ENCODE data around the gene IFT22. TPM values are rescaled to one million over a fixed set of nuclear protein-coding genes. Genes with fewer than 3 reads are reported as not detected.

The IFT22 gene
- total and polyA plus RNA-seq, 2 experiments from 2014 or later = 13.8 to 38.8 TPM

- peaks cover 7% of the 10 kb centered on the region; the same call in 2 of the 3 replicates for H3K9me3 Mint-ChIP-seq
- DNase-seq (ENCODE audit: low spot score) (no peak), ATAC-seq (no peak)
- no peak for TF ChIP-seq NANOG (IDR thresholded peaks at IDR 0.05; ENCODE audit: borderline replicate concordance)
- no peak for TF ChIP-seq STAT1 (IDR thresholded peaks at IDR 0.05; ENCODE audit: unreplicated experiment)
- no peak for TF ChIP-seq JUNB (IDR thresholded peaks at IDR 0.05; ENCODE audit: unreplicated experiment)
- TF ChIP-seq EZH2 (IDR thresholded peaks at IDR 0.05; ENCODE audit: low read depth, unreplicated experiment) = no peak
- TF ChIP-seq ZNF462 (CRISPR knock-in tag; IDR thresholded peaks at IDR 0.05) = no peak
- TF ChIP-seq, protein P1, sequence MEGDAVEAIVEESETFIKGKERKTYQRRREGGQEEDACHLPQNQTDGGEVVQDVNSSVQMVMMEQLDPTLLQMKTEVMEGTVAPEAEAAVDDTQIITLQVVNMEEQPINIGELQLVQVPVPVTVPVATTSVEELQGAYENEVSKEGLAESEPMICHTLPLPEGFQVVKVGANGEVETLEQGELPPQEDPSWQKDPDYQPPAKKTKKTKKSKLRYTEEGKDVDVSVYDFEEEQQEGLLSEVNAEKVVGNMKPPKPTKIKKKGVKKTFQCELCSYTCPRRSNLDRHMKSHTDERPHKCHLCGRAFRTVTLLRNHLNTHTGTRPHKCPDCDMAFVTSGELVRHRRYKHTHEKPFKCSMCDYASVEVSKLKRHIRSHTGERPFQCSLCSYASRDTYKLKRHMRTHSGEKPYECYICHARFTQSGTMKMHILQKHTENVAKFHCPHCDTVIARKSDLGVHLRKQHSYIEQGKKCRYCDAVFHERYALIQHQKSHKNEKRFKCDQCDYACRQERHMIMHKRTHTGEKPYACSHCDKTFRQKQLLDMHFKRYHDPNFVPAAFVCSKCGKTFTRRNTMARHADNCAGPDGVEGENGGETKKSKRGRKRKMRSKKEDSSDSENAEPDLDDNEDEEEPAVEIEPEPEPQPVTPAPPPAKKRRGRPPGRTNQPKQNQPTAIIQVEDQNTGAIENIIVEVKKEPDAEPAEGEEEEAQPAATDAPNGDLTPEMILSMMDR (conservative IDR thresholded peaks at IDR 0.05; ENCODE audit: low read depth in 2 of 2) = no peak
- no peak for TF ChIP-seq EZH2phosphoT487 (IDR thresholded peaks at IDR 0.05; ENCODE audit: unreplicated experiment)
- TF ChIP-seq REST (IDR thresholded peaks at IDR 0.05; ENCODE audit: unreplicated experiment) = no peak
- H2AFZ ChIP-seq = no peak overlapping the region
- H3K4me3 ChIP-seq = no peak overlapping the region
- peaks cover 14% of the 10 kb centered on the region for H3K4me1 Mint-ChIP-seq
- H3K36me3 Mint-ChIP-seq (ENCODE audit: low read depth) = no peaks in the 10 kb centered on the region; the same call in 1 of the 3 replicates
- no peaks in the 10 kb centered on the region for H3K79me2 ChIP-seq (replicated peaks; ENCODE audit: insufficient read depth)
- H3K9me2 ChIP-seq (ENCODE audit: insufficient read depth) = no peaks in the 10 kb centered on the region; the same call in 1 of the 2 replicates
- no peaks in the 10 kb centered on the region for H3K27me3 ChIP-seq (ENCODE audit: insufficient read depth)
- H4K20me1 ChIP-seq (replicated peaks; ENCODE audit: insufficient read depth) = no peaks in the 10 kb centered on the region
- H3K36me3 ChIP-seq (ENCODE audit: insufficient read depth) = no peaks in the 10 kb centered on the region
- 0 out of 2 replicates have a peak, but pooled peaks cover 2% of the 10 kb centered on the region for H3F3A ChIP-seq (replicated peaks; ENCODE audit: low read depth)
- H3K4me3 Mint-ChIP-seq = no peak overlapping the region
- H3K4me1 ChIP-seq (ENCODE audit: insufficient read depth) = peaks cover 16% of the 10 kb centered on the region
- no peak overlapping the region for H3K4me2 ChIP-seq
- H3K27ac ChIP-seq (ENCODE audit: low read depth) = no peak overlapping the region
- H3K27me3 Mint-ChIP-seq (ENCODE audit: insufficient read depth, low read depth, poor library complexity) = peaks cover 16% of the 10 kb centered on the region
- no peak overlapping the region for H3K27ac Mint-ChIP-seq
Observed at GRCh38 chr7:101271021-101271420, 50.6 kb downstream of the IFT22 start.
